ENCODE results near the gene TNRC18.
"Not testable (repeated sequence)": the region's sequence is repeated elsewhere in the genome, so short reads cannot be mapped to it uniquely, and the experiment has no call there.

The TNRC18 gene, protein sequence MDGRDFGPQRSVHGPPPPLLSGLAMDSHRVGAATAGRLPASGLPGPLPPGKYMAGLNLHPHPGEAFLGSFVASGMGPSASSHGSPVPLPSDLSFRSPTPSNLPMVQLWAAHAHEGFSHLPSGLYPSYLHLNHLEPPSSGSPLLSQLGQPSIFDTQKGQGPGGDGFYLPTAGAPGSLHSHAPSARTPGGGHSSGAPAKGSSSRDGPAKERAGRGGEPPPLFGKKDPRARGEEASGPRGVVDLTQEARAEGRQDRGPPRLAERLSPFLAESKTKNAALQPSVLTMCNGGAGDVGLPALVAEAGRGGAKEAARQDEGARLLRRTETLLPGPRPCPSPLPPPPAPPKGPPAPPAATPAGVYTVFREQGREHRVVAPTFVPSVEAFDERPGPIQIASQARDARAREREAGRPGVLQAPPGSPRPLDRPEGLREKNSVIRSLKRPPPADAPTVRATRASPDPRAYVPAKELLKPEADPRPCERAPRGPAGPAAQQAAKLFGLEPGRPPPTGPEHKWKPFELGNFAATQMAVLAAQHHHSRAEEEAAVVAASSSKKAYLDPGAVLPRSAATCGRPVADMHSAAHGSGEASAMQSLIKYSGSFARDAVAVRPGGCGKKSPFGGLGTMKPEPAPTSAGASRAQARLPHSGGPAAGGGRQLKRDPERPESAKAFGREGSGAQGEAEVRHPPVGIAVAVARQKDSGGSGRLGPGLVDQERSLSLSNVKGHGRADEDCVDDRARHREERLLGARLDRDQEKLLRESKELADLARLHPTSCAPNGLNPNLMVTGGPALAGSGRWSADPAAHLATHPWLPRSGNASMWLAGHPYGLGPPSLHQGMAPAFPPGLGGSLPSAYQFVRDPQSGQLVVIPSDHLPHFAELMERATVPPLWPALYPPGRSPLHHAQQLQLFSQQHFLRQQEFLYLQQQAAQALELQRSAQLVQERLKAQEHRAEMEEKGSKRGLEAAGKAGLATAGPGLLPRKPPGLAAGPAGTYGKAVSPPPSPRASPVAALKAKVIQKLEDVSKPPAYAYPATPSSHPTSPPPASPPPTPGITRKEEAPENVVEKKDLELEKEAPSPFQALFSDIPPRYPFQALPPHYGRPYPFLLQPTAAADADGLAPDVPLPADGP (N-terminal part only)

DNA sequence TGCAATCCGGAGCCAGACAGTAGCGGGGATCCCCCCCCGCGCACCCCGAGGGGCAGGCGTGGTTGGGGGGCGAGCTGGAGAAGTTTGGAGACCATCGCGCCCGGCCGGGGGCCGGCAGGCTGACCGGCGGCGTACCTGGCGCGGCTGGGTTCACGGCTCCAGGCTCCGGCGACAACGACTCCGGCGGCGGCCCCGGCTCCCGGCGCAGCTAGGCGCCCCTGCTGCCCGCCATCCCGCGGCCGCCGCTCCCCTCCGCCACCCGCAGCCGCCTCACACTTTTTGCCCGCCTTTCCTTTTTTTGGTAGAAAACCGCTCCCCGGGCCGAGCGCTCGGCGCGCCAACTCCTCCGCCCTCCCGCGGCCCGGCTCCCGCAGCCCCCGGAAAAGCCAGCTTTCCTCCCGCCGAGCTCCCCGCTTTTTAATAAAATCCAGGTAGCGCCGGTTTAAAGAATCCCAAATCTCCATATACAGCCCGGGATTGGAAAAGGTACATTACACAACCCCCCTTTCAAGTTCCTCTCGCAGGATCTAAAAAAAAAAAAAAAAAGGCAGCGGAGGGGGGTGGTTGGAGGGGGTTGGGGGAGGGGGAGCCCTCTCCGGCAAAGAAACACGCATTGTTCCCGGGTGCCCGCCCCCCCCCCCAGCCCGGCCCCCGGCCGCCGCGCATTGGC, at the start of gene TNRC18:
TNRC18 (minus strand) TSS at position 529 of the 670 bp plus-strand sequence. CDS start 2,588 bp downstream, outside the sequence.
- no peak for DNase-seq (ENCODE audit: low read depth)

DNA sequence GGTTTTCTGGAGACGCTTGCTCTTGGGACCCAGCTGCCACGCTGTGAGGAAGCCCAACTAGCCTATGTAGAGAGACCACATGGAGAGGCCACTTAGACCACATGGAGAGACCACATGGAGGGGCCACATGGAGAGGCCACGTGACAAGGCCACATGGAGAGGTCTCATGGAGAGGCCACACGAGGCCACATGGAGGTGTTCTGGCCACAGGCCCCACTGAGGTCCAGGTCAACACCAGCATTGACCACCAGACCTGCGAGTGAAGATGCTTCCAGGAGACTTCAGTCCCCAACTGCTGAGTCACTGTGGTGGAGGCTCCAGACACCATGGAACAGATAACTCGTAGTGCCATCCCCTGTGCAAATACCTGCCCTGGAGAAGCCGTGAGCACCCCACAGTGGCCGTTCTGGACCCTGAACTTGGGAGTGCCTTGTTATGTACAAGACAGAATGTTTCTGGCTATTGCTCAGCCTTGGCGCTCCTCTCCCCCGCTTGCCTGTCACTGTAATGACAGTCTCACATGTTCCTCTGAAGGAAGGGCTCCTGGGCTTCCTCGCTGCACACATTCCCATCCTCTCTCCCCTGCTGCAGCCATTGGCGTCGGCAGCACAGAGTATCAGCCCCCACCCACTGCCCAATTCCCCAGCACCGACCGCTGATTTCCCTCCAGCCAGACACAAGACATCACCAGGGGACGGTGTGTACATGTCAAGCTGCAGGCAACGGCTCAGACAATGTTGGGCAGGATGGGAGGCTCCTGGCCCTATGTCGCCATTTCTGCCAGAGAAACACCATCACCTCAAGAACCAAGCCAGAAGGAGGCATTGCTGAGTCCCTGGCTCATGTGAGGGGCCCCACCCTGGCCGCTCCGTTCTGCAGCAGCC, 49.0 kb upstream of the TNRC18 start:
- peak; percentile 61 for DNase-seq (ENCODE audit: low read depth)

DNA sequence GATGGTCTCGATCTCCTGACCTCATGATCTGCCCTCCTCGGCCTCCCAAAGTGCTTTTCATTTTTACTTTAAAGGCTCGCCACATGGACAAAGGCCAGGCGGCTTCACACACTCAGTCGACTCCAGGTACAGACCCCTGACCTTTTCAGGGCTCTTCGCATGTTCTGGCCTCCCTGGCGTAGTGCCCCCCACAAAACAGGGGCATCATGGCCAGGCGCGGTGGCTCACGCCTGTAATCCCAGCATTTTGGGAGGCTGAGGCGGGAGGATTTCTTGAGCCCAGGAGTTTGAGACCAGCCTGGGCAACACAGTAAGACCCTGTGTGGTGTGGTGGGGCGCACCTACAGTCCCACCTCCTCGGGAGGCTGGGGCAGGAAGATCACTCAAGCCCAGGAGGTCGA, 48.0 kb upstream of the TNRC18 start:
- DNase-seq (ENCODE audit: low read depth) = not testable (repeated sequence)

DNA sequence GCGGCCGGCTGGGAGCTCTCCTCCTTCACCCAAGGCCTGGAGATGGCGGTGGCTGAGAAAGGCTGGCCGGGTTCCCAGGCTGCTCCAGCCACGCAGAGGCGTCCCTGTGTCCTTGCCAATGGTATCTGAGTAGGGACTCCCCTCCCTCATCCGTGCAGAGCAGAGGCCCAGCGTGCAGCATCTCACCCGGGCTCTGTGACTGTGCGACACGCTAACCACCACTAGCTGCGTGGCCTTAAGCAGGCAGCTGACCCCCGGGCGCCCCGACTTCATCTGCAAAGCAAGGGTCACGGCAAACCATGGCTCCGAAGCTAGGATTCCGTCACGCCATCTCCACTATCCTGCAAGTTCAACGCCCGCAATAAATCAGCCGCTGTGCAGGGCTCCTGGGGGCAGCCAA, 47.2 kb upstream of the TNRC18 start:
- no peak for DNase-seq (ENCODE audit: low read depth)

DNA sequence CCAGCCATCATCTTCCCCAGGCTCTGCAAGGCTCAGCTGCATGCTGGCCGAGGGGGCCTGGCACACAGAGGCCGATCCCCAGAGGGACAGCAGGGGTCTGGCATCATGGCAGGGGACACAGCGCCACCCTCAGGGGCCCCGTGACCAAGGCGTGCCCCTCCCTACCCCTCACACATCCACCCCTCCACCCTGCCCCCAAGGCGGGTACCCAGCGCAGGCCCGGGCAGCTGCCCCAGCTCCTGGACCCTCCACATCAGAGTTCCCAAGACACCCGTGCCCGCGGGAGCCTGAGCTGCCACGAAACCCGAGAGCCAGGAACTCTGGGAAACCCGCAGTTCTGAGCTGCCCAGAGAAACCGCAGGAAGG, 46.5 kb upstream of the TNRC18 start:
- DNase-seq (ENCODE audit: low read depth) = no peak

DNA sequence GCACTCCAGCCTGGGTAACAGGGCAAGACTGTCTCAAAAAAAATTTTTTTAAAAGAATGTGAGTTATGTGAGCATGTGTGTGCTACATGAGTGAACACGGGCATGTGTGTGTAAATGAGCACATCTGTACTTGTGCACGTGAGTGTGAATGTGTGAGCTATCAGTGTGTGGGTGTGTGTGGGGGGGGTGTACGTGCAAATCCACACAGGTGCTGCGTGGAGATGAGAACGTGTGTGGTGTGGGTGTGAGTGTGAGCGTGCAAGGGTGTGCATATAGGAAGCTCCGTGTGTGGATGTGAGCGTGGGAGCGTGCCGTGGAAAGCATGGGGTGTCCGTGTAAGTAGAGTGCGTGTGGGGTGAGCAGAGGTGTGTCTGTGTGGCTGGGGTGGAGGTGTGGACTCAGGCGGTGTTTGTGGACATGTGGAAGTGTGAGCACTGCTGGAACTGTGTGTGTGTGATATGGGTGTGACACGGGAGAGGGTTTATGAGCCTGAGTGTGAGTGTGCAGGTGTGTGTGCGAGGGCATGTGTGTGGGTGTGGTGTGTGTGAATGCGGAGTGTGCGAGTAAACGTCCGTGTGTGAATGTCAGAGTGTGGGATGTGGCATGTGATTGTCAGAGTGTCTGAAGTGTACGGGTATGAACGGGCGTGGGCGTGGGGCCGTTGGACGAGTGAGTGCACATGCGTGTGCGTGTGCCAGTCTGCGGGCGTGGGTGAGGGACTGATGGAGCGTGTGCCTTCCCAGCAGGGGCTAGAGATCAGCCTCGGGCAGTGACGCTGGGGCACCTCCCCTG, 45.9 kb upstream of the TNRC18 start:
- no peak for DNase-seq (ENCODE audit: low read depth)

DNA sequence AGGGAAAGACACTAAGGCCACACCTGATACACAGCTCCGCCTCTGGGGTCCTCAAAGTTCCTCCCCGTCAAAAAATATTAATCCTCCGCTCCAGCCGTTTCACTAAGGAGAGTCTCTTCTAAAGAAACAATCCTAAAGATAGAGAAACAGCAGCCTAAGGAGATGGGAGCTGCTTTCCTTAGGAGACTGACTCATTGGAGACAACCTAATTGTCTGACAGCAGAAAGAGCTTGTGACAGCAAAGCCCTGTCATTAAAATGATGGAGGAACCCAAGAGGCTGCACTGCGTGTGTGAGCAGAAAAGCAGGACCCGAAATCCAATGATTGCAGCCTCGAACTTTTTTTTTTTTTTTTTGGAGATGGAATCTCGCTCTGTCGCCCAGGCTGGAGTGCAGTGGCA, 44.0 kb upstream of the TNRC18 start:
- no peak for DNase-seq (ENCODE audit: low read depth)

DNA sequence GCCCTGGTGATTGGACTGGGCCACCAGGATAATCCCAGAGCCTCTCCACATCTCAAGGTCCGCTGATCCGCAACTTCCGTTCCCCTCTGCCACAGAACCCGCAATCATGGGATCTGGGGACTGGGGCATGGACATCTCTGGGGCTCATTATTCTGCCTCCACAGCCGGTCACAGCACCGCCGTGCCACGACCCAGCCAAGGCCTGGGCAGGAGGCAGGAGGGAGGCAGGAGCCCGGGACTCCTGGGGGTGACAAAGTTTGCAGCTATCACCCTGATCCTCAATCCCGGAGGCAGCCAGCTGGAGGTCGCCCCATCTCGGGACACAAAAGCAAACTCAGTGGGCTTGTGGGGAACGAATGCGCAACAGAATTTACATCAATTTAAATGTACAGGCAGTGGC, 42.9 kb upstream of the TNRC18 start:
- no peak for DNase-seq (ENCODE audit: low read depth)

DNA sequence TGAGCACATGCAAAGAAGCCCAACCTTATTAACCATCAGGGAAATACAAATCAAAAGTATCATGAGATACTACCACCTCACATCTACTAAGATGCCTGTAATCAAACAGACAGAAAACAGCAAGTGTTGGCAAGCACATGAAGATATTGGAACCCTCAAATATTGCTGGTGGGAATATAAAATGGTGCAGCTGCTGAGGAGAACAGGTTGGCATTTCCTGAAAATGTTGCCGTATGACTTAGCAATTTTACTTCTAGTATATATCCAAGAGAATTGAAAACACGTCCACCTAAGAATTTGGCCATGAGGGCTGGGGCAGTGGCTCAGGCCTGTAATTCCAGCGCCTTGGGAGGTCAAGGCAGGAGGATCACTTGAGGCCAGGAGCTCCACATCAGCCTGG, 39.4 kb upstream of the TNRC18 start:
- DNase-seq (ENCODE audit: low read depth) = no peak

DNA sequence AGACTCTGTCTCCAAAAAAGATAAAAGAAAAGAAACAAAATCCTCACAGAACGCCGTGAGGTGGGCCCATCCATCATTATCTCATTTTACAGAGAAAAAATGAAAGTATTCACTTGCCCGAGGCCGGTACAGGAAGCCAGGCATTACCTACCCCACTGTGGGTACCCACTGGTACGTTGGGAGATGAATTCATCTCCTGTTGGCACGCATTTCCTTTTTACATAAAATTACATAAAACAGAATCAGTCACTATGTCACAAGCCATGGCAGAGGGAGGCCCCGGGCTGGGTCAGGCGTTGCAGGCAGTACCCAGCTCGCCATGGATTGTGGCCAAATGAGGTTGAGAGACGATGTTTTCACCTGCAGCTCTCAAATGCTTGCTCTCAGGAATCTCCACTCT, 38.6 kb upstream of the TNRC18 start:
- no peak for DNase-seq (ENCODE audit: low read depth)

DNA sequence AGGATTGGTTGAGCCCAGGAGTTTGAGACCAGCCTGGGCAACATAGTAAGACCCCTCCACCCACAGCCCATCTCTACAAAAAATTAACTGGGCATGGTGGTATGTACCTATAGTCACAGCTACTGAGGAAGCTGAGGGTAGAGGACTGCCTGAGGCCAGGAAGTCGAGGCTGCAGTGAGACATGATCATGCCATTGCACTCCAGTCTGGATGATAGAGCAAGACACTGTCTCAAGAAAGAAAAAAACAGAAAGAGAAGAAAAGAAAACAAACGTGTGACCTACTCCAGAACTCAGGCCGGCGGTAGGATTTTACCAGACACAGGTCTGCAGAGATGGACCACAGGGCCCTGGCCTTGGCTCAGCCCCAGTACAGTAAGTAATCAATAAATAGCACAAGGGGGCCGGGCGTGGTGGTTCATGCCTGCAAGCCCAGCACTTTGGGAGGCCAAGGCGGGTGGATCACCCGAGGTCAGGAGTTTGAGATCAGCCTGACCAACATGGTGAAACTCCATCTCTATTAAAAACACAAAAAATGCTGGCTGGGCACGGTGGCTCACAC, 35.4 kb upstream of the TNRC18 start:
- DNase-seq (ENCODE audit: low read depth) = no peak

DNA sequence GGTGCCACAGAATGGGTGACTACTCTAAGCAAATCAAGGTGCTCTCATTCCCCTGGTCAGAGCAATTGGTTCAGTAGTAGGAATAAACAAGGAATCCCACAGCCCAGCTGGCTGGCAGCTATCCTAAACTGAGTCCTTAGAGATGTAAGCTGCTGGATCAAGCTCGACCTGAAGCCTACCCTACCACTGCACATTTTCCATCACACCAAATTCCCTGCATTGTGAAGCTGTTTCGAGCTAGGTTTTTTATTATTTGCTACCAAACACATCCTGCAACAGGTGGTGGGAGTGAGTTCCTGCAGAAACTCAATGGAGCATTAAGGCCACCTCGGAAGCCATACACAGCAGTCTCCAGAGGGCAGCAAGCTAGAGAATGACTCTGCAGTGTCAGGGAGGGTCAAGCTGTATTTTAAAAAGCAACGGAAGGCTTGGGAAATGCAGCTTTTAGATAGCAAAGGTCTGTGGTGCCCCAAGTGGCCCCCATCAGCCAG, 33.7 kb upstream of the TNRC18 start:
- DNase-seq (ENCODE audit: low read depth) = no peak

DNA sequence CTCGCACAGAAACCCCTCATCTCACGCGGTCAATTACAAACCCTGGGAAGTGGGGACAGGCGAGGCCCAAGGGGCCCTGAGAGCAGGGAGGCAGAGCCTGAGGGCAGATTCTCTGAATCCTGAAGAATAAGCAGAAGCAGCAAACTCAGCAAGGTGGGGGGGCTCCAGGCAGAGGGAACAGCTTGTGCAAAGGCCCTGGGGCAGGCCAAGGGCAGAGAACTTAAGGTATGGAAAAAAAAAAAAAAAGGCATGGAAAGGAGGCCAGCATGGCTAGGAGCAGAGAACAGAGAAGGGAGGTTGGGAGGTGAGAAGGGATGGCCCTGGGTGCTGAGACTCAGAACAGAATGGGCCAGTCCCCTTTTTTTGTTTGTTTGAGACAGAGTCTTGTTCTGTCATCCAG, 32.8 kb upstream of the TNRC18 start:
- no peak for DNase-seq (ENCODE audit: low read depth)

DNA sequence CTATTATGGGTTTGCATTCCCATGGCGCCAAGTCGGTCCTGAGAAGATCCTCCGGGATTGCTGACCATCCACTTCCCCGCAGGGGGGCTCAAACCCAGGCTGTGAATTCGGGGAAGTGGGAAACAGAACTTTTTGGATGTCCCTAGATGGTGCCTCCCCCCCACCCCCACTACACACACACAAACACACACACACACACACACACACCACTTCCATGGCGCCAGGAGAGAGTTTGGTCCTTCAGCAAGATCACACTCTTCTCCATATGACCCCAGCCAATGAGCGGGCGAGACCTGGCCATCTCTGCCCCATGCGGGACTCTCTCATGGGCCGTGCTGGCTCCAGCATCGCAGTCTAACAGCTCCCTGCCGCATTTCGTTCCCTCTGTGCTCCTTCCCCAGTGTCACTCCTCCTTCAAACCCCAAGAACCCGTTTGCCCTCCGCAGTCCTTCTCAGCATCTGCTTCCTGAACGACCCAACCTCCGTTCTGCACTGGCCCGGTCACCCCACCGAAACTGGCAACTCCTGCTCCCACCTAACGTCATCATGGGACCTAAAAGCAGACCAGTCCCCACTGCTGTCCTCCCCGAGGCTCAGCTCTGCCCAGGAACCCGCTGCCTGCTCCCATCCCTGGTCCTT, 32.1 kb upstream of the TNRC18 start:
- DNase-seq (ENCODE audit: low read depth) = no peak

DNA sequence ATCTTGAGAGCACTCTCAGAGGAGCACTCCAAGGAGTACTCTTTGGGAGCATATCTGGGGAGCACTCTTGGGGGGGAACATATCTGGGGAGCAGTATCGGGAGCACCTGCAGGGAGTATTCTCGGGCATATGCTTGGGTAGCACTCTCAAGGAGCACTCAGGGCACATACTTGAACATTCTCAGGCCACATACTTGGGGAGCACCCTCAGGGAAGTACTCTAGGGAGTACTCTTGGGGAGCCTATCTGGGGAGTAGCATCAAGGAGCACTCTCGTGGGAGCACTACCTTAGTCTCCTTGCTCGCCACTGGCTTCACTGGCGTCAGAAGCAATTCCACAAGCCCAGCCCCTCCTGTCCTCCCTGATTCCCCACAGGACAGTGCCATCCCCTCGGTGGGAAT, 31.5 kb upstream of the TNRC18 start:
- no peak for DNase-seq (ENCODE audit: low read depth)

DNA sequence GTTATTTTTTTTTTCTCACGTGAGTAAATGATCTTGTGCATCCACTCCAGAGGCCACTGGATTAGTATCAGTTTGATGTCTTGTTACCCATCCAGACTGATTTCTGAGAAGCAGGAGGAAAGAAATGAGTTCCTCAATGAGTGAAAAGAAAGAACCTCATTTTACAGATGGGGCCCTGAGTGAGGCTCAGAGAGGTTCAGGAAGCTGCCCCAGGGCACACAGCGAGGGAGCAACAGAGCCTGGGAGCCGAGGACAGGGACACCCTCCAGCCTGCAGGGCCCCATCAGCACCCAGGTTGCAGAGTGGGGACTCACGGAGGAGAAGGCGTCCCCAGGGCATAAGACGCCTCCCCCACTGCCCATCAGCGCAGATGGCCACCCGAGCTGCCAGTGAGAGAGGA, 30.9 kb upstream of the TNRC18 start:
- no peak for DNase-seq (ENCODE audit: low read depth)

DNA sequence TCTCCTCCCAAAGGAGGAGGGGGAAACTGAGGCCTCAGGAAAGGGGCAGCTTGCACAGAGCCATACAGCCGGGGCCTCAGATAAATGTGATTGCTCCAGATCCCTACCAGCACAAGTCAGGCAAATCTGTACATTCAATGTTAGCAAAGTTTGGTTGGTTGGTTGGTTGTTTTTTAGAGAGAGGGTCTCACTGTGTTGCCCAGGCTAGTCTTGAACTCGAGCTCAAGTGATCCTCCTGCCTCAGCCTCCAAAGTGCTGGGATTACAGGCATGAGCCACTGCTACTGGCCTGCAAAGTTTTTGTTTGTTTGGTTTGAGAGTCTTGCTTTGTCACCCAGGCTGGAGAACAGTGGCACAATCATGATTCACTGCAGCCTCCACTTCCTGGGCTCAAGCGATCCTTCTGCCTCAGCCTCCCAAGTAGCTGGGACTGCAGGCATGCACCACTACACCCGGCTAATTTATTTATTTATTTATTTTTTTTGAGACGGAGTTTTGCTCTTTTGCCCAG, 30.0 kb upstream of the TNRC18 start:
- no peak for DNase-seq (ENCODE audit: low read depth)

DNA sequence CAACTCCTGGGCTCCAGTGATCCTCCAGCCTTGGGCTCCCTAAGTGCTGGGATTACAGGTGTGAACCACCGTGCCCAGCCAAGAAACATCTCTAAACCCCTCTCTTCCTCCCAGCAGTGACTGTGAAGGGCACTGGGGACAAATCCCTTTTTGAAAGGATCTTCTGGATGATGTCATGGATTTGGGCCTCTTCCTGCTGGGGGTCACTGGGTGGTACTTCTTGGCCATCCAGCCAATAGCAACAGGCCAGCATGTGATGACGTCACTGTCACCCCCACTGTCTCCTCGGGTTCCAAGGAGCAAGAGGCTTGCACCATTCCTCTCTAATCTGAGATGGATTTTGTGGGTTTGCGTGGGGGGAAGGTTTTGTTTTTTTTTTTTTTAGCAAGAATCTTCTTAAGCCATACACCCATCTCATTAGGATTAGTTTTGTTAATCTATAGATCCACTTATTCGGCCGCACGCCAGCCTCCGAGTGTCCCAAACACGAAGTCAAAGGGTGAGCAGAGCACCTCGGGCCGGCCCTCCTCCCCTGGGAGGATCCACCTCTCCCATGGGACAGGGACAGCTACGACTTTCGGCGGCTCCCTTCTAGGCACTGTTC, 29.4 kb upstream of the TNRC18 start:
- peak; percentile 64 for DNase-seq (ENCODE audit: low read depth)

DNA sequence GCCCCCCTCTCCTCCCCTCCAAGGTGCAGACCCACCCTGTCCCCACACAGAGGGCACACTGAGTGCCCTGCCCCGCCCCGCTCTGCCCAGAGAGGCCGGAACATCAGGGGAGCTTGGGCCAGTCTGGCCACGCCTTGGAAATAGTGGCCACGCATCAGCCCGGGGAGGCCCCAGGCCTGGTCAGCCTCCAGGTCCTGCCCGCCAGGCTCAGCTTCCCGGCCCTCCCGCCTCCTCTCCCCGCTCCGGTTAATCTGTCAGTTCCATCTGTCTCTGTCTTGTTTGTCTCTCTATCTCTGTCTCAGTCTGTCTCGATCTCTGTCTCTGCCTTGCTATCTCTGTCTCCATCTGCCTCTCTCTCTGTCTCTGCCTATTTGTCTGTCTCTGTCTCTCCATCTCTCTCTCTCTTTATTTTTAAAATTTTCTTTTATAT, 28.9 kb upstream of the TNRC18 start:
- DNase-seq (ENCODE audit: low read depth) = peak; percentile 74

Data from CMK (cell line).